HG03469 (cell line): ENCODE data around the gene SND1.

Experiments
- ATAC-seq: cut with Tn5 transposase; IDR thresholded peaks from one replicate; pipeline ENCODE4 v1.9.1; 2021; ENCODE audit warnings: mild to moderate bottlenecking, moderate library complexity, moderate number of reproducible peaks; ENCODE audit not compliant: unreplicated experiment

SND1 gene

DNA sequence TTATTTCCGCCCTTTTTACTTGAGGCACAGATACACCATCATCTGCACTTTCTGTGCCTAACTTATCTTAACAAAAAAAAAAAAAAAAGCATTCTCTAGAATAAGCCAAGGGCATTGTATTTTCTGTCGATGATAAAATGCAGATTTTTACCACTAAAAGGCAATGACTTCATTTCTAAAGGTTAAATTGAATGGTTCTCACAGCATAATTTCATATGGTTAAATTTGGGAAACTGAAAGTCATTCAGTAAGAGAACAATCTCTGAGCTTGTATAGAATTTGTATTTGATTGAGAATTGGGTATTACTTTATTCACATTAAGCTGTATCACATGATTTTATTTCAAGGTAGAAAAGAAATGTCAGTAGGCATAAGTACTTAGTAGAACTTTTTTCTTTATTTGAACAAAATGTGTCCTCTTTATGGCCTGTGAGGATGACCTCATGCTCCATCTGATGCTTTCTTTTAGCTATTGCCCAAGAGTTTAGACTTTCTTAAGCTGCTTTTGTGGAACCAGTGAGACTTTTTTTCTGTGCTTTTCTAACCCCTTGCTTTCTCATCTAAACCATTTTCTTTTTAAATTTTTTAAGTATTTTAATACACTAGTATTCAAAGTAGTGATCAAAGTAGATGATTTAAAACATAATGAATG is 268.9 kb downstream of the SND1 start:
- no peak for ATAC-seq

DNA sequence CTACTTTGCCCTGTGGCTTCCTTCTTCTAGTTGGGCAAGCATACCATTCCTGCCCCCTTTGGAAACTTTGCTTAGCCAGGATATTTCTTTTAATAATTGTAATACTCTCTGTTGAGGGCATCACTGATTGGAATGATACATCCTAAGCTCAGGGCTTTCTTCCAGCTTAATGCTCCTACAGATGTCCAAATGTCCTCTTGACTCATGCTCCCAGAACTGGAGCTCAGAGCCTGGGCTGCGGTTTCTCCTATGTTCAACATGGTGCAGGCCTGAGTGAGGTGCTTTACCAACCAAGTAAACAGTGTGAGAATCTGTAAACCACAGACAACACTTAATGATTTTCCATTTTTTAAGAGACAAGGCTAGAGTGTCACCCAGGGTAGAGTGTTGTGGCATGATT is 270.7 kb downstream of the SND1 start:
- ATAC-seq = no peak

DNA sequence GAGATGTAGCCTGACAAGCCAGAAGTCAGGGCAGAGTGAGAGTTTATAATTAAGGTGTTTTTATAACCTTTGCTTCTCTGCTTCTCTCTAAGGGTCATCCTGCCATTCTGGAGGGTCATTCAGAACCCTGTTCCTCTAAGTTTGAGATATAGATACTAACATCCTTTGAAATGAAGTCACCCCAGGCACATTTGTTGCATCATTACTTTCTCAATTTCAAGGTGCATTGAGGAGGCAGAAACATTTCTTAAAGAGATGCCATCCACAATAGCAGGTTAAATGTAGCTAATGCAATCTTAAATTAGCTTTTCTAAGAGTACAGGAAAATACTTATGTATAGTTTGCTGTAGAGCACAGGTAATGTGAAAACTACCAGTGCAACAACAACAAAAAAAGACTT is 272.9 kb downstream of the SND1 start:
- no peak for ATAC-seq

DNA sequence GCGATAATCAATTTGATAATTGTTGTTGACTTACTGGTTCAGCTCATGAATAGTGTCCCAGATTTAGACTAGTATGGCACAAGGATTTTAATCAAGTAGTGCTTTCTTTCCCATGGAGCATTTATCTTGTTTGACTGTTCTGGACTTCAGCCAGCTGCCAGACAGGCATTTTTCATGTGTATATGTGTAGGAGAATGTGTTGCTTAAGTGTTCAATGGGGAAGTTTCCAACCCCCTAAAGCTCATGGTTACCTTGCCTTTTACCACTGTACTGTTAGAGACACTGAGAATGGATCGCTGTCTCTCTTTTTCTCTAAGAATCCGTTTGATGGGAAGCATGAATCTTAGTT is 275.3 kb downstream of the SND1 start:
- ATAC-seq = no peak

- ATAC-seq = no peak
Observed at GRCh38 chr7:127928222-127928621, 276.2 kb downstream of the SND1 start.

DNA sequence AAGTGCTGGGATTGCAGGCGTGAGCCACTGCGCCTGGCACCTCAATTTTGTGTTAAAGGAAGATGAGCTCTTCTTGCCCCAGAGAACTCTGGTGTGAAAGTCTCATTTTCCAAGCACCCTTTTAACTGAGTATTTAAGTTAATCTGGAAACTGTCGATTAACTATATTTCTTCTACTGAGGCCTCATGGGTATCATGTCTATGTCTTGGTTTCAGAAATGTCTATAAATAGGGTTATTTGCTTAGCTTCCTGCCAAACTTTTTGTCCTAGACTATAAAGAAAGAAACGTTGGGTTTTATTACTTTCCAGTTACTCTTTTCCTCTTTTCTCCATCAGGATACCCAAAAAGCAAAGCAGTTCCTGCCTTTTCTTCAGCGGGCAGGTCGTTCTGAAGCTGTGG is 276.9 kb downstream of the SND1 start:
- ATAC-seq = no peak

GRCh38 chr7:127930341-127931328 is 278.6 kb downstream of the SND1 start:
- ATAC-seq = no peak

- no peak for ATAC-seq
Observed at GRCh38 chr7:127932076-127932475, 280.1 kb downstream of the SND1 start.

- ATAC-seq = no peak
Observed at GRCh38 chr7:127932496-127932895, 280.5 kb downstream of the SND1 start.

DNA sequence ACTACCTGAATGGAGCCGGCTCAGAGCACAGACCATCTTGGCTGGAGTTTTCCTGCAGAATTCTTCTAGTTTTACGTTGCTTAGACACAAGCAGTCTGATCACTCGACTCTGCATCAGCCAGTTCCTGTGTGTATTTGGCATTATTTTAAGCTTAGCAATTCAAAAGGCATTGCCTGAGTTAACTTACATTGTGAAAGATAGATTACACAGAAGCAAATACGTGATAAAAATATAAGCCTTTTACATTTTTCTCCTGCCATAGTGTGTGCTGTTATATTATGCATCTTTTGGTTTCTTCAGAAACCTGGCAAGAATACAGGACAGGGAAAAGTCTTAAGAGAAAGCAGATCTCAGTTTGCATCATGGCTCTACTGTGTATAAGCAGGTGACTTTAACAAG is 281.2 kb downstream of the SND1 start:
- no peak for ATAC-seq

- no peak for ATAC-seq
Observed at GRCh38 chr7:127934711-127935110, 282.7 kb downstream of the SND1 start.

- no peak for ATAC-seq
Observed at GRCh38 chr7:127935847-127936376, 283.9 kb downstream of the SND1 start.

DNA sequence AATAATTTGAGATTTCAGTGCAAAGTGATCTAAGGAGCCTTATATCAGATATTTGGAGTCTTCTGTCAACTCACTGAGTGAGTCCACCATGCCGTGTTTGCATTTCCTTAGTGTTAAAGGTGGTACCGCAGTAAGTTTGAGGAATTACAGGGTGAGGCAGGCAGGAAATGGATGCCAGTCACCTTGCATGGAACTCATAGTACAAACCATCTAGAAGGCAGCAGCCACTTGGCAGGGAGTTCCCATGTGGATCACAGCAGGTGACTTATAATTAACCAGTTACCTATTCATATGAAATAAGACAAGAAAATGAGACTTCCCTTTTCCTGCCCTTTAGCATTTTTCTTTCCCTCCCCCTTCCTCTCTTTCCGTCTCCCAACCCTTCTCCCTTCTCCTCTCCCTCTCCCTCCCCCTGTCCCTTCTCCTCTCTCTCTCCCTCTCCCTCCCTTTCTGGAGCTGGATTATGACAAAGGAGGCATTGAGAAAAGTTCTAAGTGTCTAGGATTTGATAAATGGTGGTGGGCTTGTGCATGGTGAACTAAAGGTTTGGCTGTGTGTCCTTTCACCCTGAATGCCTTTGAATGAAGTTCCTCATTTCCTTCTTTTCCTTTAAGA is 285.2 kb downstream of the SND1 start:
- no peak for ATAC-seq

DNA sequence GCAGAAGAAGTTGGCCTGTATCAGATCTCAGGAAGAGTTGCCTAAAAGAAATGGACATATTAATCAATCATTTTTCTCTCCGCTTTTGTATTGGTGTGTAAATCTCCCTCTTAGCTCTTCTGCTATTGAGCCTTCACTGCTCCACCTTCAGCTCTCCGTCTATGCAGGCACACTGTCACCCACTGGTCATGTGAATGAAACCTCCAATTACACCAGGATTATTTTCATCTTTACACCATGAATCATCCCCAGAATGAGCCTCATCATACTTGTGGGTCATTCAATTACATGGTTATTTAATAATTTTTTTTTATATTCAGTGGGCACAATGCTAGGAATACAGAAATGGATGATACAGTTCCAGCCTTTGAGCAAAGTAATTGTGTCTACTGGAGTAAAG is 286.6 kb downstream of the SND1 start:
- ATAC-seq = no peak

DNA sequence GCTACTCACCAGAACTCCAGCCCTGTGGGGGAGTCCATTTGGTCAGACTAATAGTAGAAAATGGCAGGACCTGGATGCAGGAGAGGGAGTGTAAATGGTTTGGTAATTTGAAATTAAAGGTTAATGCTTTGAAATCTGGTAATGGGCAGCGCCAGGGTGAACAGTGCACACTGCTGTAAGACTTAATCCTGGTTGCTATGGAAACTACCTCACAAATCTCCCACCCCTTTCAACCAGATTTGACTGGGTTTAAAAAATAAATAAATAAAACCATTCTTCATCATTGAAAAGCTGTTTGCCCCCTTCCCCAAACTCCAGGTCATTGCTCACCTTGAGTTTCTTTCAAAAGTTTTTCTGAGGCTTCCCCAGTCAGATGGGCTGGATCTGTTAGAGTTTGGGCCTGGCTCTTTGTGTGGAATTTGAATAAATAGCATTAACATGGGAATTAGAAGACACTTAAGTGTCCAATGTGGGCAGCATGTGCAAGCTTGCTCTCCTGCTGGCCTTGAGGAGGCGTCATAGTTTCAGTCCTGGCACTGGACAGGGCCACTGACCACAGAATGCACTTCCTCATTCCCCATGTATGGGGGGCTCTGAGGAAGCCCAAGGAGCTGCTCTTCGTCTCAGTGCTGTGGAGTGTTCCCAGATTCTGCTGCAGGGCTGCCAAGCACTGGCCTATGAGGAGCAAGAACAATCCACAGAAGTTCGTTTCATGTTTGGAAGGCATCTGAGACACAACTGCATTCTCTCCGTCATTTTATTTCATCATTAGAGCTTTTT is 288.6 kb downstream of the SND1 start:
- ATAC-seq = no peak

- no peak for ATAC-seq
Observed at GRCh38 chr7:127941476-127942210, 289.6 kb downstream of the SND1 start.

- no peak for ATAC-seq
Observed at GRCh38 chr7:127943541-127944521, 291.8 kb downstream of the SND1 start.

DNA sequence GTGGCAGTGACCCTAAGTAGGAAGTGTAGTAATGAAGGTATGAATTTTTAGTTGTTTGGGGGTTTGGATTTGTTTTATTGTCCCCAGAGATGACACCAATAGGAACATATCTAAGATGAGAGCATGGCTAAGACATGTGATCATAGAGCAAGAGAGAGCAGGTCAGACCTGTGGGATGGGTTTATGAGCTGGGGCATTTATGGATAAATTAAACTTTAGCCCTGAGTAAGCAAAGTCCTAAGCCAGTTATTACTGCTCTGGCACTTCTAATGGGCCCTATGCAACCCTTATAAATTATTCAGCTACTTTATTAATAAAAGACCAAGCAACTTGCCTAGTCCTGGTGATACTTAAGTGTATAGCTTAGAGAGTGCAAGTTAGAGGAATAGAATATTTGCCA is 294.1 kb downstream of the SND1 start:
- no peak for ATAC-seq

GRCh38 chr7:127946847-127947246 is 294.9 kb downstream of the SND1 start:
- no peak for ATAC-seq
